H1 (cell line): ENCODE measurements around the gene SIK2. TPM values are rescaled to one million over a fixed set of nuclear protein-coding genes. Genes with fewer than 3 reads are reported as not detected.

Experiments used
- RXRA ChIP-seq: IDR thresholded peaks from 2 replicates; pipeline ENCODE4 v1.6.1; 2011; ENCODE audit warnings: low read depth, mild to moderate bottlenecking, low read length, moderate library complexity; ENCODE audit not compliant: insufficient read depth
- polyA plus RNA-seq, 7 experiments: library from polyadenylated mRNA; depleted of rRNA in 3 of 7; stranded (reverse) in 5 of 7; unstranded in 2 of 7; fragments of >200 nt in 5 of 7; fragments of 200-250 nt in 2 of 7; gene quantifications; 1 replicate in 5 of 7; 2 replicates in 1 of 7; 4 replicates in 1 of 7; pipeline versions ENCODE4 v1.2.1 to v1.2.3, GENCODE V29; 2011 to 2013; ENCODE audit warnings: missing spikeins in 2 of 7, mixed read lengths in 2 of 7
- total RNA-seq: library from RNA; stranded (reverse); fragmentation: NEBNext Ultra II Directional; extraction: Animal tissue kit (Norgen Biotek cat#: 25700); gene quantifications from 2 replicates; pipeline ENCODE4 v1.2.1, GENCODE V29; 2021
- TF ChIP-seq, protein P1 (sequence below): IDR thresholded peaks from 2 replicates; pipeline ENCODE4 v1.6.1; 2011; ENCODE audit warnings: low read length, improper control_type of control experiment

The SIK2 gene
- total and polyA plus RNA-seq, 2 of the 8 experiments (the other 6 are each of a cell fraction or from before 2014, with no cell fraction given): 8.8 to 11.2 TPM

GRCh38 chr11:111729831-111730311 is 127.6 kb downstream of the SIK2 start (continued):
- TF ChIP-seq, protein P1, sequence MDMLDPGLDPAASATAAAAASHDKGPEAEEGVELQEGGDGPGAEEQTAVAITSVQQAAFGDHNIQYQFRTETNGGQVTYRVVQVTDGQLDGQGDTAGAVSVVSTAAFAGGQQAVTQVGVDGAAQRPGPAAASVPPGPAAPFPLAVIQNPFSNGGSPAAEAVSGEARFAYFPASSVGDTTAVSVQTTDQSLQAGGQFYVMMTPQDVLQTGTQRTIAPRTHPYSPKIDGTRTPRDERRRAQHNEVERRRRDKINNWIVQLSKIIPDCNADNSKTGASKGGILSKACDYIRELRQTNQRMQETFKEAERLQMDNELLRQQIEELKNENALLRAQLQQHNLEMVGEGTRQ: no peak
- no peak for TF ChIP-seq RXRA
